GM20000 (cell line): ENCODE measurements around the gene ABL1.
A peak's percentile ranks its signal among the peaks of the same experiment; 100 is the strongest.

Experiments
- DNase-seq: peaks from one replicate; pipeline ENCODE4 v3.0.0; 2012; ENCODE audit warnings: low spot score
- TF ChIP-seq, protein P1 (sequence below): IDR thresholded peaks from 2 replicates; pipeline ENCODE4 v1.5.1; 2012; ENCODE audit warnings: mild to moderate bottlenecking, control low read depth; ENCODE audit errors: extremely low read depth, missing control alignments

The ABL1 gene

DNA sequence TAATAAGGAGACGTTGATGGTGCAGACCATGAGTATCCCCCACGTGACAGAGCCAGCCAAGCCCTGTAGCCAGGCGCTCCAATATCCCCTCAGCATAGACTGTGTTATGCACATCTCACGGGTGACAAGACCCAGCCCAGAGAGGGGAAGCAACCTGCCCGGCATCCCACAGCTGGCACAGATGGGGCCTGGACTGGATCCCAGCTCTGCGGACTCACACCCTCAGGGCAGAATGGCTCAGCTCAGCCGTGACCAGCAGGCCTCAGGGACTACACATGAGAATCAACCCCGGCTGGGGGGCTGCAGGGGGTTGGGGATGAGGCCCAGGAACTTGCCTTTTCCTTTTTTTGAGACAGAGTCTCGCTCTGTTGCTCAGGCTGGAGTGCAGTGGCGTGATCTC, 92.3 kb downstream of the ABL1 start:
- TF ChIP-seq, protein P1, sequence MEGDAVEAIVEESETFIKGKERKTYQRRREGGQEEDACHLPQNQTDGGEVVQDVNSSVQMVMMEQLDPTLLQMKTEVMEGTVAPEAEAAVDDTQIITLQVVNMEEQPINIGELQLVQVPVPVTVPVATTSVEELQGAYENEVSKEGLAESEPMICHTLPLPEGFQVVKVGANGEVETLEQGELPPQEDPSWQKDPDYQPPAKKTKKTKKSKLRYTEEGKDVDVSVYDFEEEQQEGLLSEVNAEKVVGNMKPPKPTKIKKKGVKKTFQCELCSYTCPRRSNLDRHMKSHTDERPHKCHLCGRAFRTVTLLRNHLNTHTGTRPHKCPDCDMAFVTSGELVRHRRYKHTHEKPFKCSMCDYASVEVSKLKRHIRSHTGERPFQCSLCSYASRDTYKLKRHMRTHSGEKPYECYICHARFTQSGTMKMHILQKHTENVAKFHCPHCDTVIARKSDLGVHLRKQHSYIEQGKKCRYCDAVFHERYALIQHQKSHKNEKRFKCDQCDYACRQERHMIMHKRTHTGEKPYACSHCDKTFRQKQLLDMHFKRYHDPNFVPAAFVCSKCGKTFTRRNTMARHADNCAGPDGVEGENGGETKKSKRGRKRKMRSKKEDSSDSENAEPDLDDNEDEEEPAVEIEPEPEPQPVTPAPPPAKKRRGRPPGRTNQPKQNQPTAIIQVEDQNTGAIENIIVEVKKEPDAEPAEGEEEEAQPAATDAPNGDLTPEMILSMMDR, result no peak

DNA sequence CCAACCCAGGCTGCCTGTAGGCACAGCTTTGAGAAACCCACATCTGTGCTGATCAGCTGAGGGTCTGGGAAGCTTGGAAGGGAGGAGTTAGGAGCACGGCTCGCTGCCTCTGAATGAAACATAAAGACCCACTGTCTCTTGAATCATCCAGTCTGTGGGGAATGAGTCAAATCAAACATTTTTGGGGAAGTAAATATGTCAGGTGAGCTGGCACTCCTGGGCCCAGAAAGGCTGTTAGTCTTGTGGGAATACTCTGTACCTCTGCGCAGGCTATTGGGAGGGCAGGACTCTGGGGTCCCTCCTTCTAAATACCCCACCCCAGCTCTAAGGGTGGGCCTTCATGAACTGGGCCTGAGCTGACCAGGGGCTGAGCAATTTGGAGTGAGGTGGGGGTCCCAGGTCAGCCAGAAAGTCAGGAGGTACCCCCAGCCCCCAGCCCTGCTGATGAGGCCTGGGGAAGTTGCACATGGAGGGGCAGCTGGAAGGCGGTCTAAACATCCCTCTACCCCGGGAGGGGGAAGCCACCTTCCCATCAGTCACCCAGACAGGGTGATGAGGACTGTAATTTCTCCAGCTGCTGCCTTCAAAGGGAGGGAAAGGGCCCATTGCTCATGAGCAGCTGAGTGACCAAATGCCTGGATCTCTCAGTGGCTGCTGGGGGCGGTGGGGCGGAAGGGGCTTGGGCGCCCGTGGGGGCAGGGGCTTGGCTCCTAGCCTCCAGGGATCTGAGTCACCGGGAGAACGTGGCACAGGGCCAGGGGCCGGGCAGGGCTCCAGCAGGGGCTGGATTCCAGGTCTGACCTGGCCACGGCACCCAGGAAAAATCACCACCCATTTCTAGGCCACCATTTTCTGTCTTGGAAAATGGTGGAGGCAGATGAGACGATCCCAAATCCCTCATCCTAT, 93.2 kb downstream of the ABL1 start:
- DNase-seq, result peak; percentile 80
- TF ChIP-seq, protein P1, result no peak

More for the DNA sequence above, 92.3 kb downstream of the ABL1 start:
- DNase-seq, result no peak

DNA sequence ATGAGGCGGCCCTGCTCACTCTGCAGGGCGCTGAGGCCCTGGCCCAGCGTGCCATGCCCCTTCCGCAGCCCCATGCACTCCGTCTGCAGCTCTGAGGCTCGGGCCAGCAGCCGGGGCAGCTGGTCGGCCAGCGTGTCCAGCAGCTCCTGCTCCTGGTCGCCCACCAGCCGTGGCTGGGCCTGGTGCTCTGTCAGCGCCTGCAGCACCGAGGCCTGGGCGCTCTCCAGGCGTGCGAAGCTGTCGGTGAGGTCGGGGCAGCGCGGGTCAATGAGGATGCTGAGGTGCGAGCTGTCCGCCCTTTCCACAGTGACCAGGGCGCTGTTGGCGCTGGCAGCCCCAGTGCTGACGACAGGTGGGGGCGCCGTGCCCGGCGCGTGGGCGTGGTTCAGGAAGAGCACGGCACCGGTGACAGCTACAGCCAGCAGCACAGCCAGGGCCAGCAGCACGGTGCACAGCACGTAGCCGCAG, 94.6 kb downstream of the ABL1 start:
- TF ChIP-seq, protein P1, result no peak
- DNase-seq, result no peak

- TF ChIP-seq, protein P1, result no peak
- no peak for DNase-seq
These were observed 95.2 kb downstream of the ABL1 start for GRCh38 chr9:130930132-130930803.

DNA sequence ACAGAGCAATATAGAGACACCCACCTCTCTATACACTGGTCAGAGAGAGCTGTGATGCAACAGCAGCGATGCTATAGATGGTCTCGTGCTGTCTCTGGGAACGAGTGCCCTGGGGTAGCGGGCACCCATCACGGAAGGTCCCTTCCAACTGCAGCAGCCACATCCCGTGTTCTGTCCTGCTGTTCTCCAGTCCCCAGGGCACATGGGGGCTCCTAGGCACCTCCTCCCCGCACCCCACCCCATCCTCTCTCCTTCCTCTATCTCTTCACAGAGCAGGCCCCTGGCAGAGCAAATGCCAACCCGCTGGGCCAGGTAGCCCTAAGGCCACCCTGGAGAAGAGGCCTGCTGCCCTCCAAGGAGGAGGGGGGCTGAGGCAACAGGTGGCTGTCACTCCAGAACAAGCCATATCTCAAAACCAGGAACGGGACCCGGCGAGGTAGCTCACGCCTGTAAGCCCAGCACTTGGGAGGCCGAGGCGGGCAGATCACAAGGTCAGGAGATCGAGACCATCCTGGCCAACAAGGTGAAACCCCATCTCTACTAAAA, 95.8 kb downstream of the ABL1 start:
- TF ChIP-seq, protein P1, result no peak
- no peak for DNase-seq

GRCh38 chr9:130931508-130932254, 96.6 kb downstream of the ABL1 start:
- TF ChIP-seq, protein P1, result no peak
- DNase-seq, result peak; percentile 81
